ENCODE data around the gene MXD4.
"Not testable (repeated sequence)": the region's sequence is repeated elsewhere in the genome, so short reads cannot be mapped to it uniquely, and the experiment has no call there.

The MXD4 gene

DNA sequence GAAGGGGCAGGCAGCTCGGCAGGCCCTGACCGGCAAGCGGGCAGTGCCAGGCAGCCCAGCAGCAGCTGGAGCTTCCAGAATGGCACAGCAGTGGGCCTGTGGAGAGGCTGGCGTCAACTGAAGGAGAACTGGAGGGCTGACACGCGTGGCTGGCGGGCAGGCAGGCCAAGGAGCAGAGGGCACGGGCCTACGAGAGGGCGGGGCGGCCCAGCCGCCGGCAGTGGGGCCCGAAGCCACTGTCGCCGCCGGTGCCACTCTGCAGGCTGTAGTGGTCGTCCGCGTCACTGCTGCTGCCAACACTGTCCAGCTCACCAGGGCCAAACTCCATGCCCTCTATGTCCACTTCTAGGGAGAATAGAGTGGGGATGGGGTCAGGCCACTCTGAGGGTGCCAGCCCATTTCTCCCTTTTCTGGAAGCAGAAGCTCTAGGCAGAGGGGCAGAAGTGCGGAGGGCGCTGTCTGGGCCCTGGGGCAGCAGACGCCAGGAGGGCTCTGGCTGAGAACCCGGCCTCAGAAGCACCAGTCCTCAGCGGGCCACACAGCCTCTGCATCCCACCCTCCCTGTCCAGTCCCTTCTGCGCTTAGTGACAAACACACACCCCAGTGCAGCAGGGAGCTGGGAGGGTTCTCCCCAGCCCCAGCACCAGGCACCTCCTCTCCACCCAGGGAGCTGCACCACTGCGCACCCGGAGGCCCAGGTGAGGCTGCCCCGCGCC, 11.4 kb downstream of the MXD4 start:
- peak; percentile 62 for DNase-seq (ENCODE audit: low spot score)

DNA sequence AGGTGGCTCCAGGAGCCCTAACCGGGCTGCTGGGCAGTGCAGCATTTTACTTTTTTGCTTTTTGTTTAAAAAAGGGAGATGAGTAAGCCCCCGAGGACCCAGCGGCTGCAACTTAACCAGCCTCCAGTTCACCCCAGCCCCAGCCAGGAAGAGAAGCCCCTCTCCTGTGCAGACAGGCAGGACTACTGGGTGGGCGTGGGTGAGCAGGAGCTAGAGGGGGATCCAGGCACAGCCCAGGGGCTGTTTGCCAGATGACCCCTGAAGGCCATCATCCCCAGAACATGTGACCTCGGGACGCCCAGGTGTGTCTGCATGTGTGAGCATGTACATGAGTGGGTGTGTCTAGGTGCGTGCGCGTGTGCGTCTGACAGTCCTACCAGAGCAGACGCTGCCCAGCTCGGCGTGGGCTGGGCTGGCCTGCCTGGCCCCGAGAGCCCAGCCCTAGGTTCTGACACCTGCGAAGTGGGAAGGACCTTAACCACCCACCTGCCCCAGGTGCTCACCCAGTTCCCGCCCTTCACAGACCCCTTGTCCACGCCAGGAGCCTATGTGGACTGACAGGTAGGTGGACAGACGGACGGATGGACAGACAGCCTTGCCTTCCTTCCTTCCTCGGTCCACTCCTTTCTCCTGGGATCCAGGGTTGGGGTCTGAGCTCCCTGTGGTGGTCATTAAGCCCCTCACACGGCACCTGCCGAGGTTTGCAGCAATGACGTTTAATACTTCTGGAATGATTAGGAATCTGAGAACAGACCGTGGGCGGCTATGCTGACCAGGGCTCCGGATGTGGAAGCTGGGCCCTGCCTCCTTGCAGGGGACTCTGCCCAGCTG, 12.2 kb downstream of the MXD4 start:
- peak; percentile 51 for DNase-seq (ENCODE audit: low spot score)

DNA sequence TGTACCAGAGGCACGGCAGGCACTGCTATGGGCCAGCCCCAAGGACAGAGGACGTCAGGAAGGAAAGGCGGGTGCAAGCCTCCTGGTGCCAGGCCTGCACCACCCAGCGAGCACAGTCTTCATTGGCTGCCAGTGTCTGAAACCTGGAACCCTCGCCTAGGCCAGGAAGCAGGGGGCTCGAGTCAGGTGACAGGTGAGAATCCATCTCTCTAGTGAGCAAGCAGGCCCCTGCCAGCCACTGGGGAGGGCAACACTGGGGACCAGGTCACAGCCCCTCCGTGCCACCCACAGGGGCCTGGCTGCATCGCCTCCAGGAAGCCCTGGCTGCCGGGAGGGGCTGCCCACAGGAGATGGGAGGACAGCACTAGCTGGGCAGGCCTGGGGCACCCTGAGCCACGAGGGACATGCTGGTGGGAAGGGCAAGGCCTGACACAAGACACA, 13.1 kb downstream of the MXD4 start:
- DNase-seq (ENCODE audit: low spot score): no peak

DNA sequence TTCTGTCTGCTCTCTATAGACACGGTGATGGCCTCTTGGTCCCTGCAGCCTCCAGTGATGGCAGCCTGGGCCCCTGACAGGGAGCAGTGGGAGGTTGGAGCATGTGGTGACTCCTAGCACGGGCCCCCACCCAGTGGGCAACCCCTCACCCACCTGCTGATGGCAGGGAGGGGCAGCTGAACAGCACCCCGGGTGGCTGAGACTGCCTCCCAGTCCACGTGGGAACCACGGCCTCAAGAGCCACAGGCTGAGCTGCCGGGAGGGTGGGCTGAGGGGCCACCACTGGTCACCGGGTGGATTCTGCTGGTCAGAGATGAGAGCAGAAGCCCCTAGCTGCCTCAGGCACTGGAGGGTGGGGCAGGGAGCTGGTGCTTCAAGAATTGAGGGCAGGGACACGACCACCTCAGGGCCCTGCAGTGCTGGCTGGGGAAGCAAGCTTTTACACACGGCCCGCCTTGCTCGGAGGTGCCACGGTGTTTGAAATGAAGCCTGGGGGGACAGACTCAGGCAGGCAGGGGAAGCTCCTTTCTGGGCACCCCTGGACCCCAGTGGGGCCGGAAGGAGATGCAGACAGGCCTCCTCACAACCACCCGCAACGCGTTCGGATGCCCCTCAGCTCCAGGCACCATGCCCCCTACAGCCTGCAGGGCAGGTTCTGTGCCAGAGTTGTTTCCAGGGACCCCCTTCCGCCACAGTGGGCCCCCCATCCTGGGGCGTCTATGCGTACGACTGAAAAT, 13.7 kb downstream of the MXD4 start:
- DNase-seq (ENCODE audit: low spot score): no peak

DNA sequence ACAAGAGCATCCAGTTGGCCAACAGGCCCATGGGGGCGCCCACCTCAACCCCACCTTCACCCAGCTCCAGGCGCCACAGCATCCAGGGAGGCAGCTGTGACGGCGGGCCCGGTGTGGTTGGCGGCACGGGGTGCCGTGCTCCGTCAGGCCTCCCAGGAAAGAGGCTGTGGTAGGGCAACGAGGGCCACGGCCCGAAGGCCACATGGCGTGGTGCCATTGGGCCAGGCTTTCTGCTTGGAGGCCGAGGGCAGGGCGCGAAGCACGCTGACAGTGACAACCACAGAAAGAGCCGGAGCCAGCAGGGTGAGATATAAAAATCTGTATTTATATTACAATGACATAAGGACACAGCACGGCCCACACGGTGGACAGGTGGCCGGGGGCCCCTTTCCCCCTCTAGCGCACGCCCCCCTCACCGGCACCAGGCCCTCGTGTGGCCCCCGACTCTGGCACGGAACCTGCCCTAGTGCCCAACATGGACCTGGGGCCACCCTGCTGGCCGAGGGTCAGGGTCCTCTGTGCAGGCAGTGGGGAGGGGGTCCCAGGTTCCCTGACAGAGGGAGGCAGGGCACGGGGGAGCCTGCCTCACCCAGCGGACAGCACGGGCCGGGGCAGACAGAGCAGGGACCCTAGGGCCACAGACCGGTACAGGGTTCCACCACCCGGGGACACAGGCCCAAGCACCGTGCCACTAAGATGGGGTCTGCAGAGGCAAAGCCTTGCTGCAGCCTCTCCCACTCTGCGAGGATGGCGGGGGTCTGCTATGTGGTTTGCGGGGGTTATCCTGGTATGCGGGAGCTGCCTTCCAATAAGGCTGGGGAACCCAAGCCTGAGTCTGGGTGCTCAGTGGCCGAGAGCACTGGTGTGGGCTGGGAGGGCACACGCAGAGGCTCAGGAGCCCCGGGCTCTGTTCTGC, 14.5 kb downstream of the MXD4 start:
- DNase-seq (ENCODE audit: low spot score): no peak

DNA sequence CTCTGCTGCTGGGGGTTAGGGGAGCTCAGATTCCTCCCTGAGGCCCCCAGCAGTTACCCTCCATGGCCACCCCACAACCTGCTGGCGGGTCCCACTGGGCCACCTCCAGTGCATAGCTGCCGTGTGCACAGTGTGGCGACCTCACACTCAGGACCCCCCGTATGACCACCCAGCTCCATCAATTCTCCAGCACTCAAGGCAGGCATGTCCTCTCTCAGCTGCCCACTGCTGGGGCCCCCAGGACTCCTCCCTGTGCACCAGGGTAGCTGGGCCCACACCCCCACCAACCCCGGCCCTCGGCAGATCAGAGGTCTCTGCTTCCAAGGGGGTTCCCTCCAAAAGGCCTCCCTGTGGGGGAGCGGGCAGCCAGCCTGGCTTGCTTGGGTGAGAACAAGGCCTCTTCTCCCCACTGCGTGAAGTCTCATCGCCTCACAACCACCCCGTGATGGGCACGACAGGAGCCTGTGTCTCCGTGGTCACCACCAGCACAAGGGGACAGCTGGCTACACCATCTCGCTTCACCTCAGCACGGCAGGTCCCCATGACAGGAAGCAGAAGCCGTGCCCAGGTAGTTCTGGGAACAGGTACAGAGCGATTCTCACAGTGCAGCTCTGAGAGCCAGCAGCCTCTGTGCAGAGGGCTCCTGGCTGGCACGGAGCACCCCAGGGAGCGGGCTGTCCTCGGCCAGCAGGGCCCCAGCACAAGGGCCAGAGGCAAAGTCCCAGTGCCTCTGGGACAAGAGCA, 15.4 kb downstream of the MXD4 start:
- no peak for DNase-seq (ENCODE audit: low spot score)

DNA sequence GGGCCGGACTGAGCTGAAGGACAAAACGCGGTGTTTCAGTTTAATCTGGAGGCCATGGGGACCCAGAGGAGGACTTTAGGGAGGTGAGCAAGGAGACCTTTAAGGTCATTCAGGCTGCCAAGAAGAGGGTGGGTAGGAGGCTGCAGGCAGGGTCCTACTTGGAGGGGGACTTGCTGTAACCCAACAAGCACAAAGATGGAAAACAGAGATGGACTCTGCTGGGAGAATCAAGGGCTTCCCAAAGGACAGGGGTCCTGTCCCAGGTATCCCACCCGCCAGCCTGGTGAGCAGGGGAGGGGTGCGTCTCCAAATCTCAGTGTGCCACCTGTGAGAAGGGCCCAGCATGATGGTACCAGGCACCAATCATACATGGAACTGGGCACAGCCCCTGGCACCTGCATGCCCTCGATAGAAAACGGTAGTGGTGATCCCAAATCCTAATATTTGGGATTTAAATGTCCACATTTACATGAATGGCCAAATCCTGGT, 16.1 kb downstream of the MXD4 start:
- no peak for DNase-seq (ENCODE audit: low spot score)

DNA sequence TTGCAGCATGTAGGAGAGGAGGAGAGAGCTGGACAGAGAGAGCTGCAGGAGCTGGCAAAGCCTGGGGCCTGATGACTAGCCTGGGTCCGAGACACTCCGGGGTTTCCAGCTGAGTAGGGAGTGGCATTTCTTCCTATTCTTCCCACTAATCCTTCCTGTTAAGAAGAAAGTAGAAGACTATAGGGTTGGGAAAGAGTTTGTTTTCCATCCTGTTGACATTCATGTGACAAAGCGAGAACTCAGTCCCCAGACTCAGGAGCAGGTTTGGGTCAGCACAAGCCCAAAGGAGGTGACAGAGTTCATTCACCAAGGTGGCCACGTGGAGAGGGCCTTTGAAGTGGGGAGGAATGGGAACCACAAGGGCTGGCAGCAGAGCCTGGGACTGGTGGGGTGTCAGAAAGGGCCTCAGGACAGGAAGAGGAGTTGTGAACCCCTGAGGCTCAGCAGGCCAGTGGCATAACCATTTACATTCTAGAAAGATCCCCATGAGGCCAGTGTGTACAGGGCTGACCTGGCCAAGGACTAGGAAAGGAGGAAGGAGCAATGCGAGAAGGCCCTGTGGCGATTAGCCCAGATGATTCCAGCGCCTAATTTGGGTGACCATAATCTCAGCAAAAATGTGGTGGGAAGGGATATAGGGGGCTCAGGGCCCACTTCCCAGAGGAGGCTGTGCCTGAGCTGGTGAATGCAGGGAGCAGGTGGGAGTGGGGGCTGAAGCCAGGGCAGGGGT, 16.7 kb downstream of the MXD4 start:
- no peak for DNase-seq (ENCODE audit: low spot score)

DNA sequence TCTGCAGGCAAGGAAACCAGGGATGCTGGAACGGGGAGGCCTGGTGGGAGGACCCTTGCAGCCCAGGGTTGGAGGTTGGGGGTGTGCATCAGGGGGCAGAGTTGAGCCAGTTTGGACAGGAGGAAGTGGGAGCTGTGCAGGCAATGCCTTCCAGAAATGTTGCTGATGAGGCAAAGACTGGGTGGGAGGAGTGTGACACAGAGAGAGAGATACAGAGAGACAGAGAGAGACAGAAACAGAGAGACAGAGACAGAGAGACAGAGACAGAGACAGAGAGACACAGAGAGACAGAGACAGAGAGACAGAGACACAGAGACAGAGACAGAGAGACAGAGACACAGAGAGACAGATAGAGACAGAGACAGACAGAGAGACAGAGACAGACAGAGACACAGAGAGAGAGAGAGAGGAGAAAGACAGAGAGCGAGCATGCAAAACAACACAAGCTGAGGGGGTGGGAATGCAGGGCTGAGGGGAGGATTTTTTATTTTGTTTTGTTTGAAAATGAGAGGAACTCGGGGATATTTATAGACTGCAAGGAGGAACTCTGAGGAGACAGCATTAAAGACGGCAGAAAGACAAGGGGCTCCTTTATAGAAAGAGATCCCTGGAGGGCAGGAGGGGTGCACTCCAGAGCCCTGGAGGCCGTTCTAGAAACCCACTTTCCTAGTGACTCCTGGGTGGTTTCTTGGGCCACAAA, 18.1 kb downstream of the MXD4 start:
- DNase-seq (ENCODE audit: low spot score): peak; percentile 68

DNA sequence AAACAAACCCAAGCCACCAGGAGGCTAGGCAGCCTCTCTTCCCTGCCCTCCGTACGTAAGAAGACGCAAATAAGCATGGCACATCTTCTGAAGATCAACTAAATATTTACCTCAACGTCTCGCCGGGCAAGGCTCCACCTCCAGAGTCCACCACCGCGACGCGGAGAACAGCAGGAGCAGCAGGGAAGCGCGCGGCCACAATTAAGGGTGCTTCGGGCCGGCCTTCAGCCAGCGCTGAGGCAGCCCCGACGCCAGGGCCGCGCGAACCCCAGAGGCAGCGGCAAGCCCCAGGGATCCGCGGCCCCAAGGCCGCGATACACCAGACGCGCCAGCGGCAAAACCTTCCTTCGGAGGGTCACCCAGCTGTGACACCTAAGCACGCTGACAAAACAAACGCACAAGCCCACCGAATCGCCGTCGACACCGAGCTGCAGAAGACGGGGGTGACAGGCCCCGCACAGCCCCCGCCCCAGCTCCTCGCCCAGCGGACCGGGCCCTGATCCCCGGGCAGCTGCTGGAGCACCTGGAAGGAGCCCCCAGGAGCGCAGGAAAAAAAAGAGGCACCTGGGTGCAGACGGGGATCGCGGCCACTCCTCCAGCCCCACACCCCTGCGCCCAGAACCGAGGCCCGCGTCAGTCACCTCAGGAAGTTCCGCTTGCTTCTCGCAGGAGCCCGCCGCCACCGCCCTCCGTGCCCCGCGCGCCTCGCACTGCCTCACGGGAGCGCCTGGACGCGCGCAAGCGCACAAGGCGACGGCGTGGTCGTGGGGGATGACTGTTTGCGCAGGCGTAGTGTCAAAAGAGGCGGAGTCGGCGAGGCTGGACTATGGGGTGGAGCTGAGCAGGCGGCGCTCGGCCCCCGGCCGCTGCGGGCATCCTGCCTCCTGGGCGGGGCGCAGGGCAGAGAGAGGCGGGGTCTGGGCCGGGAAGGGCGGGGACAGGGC, 20.2 kb downstream of the MXD4 start, which contains the start of the genes HAUS3 and POLN:
TSS of gene HAUS3 (minus strand) at position 712 of the 944 bp plus-strand sequence. CDS start 1,175 bp downstream, outside the sequence.
TSS of gene POLN (minus strand) at position 712 of the 944 bp plus-strand sequence. CDS start 12,890 bp downstream, outside the sequence.
- peak; percentile 98 for DNase-seq (ENCODE audit: low spot score)

DNA sequence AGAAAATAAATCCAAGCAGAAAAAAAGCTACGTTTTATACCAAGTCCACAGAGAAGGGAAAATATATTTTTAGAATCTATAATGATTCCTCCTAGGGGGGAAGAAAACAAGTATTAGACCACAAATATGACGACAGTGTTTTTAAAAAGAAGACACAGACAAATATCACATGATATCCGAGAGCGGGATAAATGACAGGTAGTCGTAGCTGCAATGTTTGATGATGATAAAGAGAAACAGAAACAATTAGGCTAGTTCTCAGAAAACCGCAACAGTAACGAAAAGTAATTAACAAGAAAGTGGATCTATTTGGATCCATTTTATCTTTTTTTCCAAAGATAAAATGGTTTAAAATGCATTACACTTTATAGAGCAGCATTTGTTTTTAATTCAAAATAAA, 20.9 kb downstream of the MXD4 start:
- no peak for DNase-seq (ENCODE audit: low spot score)

DNA sequence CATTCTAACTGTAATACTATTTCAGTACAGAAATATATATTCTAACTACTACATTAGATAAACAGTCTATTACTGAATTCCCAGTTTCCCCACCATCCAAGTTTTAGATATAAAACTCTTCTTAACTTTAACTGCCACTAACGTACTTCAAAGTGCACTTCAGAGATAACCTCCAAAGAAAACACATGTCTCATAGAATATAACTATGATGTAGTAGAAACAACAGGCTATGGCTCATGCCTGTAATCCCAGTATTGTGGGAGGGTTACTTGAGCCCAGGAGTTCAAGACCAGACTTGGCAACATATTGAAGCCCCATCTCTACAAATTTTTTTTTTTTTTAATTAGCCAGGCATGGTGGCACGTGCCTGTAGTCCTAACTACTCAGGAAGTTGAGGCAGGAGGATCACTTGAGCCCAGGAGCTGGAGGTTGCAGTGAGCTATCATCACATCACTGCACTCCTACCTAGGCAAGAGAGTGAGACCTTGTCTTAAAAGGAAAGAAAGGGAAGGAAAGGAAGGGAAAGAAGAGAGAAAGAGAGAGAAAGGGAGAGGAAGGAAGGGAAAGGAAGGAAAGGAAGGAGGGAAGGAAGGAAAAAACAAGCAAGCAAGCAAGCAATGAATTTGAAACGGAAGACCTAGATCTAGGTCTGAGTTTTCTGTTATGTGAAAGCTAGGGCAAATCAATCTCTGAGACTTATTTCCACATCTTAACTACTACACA, 24.8 kb downstream of the MXD4 start:
- no peak for DNase-seq (ENCODE audit: low spot score)

DNA sequence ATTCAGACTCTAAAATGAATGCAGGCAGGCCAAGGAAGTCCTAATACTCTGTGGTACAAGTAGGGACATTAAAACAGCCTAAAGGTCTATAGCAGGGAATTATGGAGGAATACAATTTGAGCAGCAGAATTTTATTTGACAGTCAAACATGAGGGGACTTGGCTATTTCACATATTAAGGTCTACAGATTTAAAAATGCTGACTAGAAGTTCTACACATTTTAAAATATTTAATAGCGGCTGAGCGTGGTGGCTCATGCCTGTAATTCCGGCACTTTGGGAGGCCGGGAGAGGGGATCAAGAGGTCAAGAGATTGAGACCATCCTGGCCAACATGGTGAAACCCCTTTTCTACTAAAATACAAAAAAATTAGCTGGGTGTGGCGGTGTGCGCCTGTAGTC, 30.8 kb downstream of the MXD4 start:
- DNase-seq (ENCODE audit: low spot score): no peak

DNA sequence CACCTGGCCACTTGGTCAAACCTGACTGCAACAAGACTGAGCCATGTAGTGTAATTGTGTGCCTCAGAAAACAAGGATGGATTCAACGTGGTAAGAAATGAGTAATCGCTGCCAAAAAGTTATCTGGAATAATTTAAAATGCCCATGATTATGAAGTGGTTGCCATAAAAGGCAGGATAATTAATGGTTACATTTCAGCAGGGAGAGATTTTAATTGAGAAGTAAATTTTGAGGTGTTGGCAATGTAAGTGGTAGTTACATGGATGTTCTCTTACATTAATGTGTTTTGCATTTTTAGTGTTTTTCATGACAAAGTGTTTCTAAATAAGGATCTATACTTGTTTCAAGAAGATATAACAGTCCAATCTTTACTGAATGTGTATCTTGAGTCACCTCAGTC, 35.6 kb downstream of the MXD4 start:
- no peak for DNase-seq (ENCODE audit: low spot score)

DNA sequence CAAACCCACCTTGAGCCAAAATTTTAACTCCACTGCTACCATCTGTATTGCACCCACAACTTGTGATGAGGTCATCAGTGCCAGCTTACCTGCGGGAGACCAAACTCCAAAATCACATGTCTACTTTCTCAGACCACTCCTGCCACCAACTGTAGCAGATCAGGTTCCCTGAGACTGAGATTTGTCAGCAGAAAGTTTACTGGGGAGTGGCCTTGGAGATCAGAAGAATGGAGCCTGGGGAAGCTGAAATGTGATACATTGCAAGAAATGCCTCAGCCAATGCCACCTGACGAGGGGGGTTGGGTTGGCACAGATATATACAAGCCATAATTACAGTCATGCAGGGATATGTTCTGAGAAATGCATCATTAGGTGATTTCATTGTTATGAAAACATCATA, 39.1 kb downstream of the MXD4 start:
- no peak for DNase-seq (ENCODE audit: low spot score)

DNA sequence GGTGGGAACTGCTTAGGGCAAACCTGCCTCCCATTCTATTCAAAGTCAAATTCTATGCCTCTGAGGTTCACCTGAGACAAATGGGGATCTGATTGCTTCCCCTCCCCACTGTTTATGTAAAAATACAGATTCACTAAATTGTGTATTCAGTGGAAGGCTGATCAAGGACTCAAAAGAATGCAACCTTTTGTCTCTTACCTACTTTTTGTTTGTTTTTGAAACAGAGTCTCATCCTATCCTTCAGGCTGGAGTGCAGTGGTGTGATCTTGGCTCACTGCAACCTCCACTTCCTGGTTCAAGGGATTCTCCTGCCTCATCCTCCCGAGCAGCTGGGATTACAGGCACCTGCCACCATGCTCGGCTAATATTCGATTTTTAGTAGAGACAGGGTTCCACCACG, 40.5 kb downstream of the MXD4 start:
- DNase-seq (ENCODE audit: low spot score): not testable (repeated sequence)

DNA sequence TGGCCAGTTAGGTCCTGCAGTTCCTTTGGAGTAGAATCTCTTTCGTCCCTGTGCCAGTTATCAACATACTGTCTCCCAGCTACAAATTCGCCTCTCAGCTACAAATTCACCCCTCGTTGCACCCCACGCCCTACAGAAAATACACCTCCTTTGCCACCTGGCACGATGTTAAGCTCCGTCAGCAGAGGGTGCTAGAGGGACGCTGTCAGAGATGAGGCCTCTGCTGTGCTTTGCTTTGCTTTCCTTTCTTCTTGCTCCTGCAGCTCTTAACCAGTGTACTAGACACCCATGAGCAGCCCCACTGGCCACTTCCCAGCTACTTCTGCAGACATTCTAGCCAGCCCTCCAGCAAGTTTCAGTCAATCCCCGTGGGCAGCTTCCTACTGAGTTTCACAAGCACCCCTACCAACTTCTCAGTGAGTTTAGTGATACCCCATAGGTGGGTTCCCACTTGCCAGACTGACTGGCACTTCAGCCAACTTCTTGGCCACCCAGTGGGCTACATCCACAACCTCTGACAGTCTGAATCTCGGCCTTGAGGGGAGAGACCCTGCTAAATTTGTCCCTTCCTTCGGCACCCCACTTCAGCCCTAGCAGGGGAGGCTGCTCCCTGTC, 41.8 kb downstream of the MXD4 start:
- DNase-seq (ENCODE audit: low spot score): peak; percentile 77

All from left forelimb (tissue), 1 donor.